GM18861 (cell line): ENCODE data around the gene SPACA5.
"Not testable (repeated sequence)": the region's sequence is repeated elsewhere in the genome, so short reads cannot be mapped to it uniquely, and the experiment has no call there.

Experiments used
- ATAC-seq: cut with Tn5 transposase; IDR thresholded peaks from one replicate; pipeline ENCODE4 v1.9.1; 2021; ENCODE audit not compliant: unreplicated experiment

Gene SPACA5

GRCh38 chrX:48021026-48021900, 14.5 kb downstream of the SPACA5 start:
- ATAC-seq, result no peak

GRCh38 chrX:48022100-48022499, 15.3 kb downstream of the SPACA5 start:
- no peak for ATAC-seq

DNA sequence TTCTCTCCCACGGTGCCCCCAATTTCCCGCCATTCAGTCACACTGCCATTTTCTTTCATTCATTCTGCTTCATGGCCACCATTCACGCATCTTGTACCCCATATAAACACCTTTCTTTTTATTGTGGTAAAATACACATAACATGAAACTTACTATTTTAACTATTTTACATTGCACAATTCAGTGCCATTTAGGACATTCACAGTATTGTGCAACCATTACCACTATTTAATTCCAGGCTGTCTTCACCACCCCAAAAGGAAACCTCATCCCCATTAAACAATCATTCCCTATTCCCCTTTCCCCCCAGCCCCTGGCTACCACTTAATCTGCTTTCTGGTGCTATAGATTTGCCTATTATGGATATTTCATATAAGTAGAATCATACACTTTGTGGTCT, 15.9 kb downstream of the SPACA5 start:
- ATAC-seq, result no peak

DNA sequence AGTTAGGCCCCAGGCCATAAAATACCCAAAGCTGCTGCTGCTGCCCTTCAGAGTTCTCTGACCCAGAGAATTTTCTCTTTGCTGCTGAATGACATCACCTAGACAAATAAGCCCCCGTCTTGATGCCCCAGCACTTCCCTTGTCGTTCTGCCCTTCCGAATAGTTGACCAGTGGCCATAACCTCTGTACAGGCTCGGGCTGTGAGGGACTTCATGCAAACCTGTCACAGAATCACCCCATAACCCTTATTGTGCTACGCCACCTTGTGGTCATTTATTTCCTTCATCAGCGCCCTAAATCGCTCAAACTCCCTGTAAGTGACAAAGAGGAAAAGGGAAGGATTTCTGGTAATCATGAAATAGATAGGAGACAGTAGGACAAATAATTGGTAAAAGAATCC, 18.8 kb downstream of the SPACA5 start:
- ATAC-seq, result no peak

DNA sequence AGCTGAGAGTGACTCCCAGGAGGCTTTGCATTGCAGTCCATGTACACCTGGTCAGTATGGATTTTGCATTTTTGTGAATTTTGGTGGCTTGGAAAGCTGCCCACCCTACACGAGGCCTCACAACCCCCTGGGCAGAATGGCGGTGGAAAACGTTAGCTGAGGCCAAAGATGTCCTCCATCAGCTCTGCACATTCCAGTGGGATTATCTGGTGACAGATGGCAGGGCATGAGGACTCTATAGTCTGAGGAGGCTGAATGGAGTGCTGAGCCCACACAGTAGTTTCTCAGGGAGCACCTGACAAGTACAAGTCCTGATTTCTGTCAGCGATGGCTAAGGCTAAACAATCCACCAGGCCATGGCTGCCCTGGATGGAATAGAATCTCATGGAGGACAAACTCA, 20.8 kb downstream of the SPACA5 start:
- not testable (repeated sequence) for ATAC-seq

DNA sequence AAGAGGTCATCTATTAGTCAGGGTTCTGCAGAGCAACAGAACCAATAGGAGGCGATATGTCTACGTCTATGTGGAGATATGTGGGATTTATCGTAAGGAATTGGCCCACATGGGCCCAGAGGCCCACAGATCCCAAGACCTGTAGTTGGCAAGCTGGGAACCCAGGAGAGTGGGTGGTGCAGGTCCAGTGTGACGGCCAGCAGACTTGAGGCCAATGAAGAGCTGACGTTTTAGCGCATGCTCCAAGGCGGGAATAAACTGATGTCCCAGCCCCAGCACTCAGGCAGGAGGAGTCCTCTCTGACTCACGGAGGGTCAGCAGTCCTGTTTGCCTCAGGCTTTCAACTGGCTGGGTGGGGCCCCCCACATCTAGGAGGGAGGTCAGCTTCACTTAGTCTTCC, 21.3 kb downstream of the SPACA5 start:
- ATAC-seq, result no peak

DNA sequence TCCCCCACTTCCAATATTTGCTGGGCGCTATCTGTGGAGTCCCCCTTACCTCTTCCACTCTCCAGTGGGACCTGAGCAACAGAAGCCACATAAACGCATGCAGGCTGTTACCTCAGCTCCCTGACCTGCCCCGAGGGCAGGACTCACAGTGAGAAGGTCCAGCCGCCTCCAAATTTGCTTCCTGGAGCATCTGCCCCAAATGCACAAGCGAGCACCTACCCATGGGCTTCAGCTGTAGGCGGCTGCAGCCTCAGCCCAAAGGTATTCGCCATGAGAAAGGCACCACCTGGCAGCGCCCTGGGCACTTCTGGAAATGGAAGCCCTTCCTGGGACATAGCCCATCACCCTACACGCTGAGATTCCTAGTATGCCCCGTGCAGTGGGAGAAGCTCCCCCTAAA, 23.4 kb downstream of the SPACA5 start:
- no peak for ATAC-seq

DNA sequence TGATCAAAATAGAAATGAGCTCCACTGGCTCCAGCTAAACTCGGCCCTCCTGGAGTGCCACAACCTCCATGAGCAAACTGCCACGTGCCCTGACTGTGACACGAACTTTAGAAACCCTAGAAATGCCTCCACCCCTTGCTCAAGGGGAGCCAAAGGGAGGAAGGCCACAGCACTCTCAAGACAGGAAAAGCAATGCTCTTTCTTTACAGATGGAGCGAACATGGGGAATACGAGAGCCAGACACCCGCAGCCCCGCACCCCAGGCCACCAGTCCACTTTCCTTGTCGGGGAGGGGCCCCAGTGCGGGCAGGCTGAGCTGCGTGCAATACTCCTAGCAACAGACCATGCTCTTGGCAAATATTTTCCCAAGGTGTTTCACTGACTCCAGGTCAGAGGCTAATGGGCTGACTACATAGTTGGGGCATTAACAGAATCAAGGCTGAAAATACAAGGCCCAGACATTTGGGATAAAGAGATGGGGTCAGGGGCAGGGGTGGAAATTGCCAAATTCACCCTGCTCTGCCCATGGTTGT, 23.9 kb downstream of the SPACA5 start:
- not testable (repeated sequence) for ATAC-seq

- ATAC-seq, result no peak
These were observed 29.1 kb downstream of the SPACA5 start for GRCh38 chrX:48035891-48036290.

GRCh38 chrX:48043056-48043455, 36.3 kb downstream of the SPACA5 start:
- no peak for ATAC-seq

DNA sequence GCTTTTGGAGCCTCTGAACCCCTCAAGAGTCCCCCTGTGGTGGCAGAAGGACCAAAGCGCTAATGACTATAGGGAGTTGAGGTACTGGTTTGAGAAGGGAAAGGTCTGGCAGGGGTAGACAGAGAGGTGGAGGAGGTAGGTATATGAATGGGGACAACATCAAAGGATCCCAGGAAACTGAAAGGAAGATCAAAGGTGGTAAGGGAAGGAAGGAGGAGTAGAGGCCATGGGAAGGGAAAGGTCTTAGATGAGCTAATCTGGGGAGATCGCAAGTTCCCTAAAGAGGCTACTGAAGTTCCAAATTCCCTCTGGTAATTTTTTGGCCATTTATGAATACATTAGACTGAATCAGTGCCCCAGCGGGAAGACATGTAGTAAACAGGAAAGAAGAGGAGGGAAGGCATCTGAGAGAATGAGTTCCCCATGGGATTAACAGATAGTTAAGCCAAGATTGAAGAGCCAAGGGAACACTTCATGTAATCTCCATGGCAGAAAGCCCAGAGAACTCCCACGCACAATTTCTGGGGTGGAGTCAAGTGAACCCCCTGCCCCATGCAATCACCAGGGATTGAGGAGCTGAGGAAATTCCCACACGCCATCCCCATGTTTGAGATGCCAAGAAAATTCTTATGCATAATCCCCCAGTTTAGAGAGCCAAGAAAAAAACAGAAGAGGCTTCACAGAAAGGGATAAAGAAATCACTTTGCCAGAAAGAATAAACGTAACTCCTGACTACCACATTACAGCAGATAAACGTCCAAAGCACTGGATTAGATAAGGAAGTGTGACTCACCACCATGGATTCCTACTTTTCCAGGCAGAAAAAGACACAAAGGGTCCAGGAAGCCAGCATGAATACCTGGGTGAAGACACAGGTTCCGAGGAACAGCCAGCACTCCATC, 38.9 kb downstream of the SPACA5 start:
- ATAC-seq, result no peak

- ATAC-seq, result no peak
These were observed 40.1 kb downstream of the SPACA5 start for GRCh38 chrX:48046846-48047245.

DNA sequence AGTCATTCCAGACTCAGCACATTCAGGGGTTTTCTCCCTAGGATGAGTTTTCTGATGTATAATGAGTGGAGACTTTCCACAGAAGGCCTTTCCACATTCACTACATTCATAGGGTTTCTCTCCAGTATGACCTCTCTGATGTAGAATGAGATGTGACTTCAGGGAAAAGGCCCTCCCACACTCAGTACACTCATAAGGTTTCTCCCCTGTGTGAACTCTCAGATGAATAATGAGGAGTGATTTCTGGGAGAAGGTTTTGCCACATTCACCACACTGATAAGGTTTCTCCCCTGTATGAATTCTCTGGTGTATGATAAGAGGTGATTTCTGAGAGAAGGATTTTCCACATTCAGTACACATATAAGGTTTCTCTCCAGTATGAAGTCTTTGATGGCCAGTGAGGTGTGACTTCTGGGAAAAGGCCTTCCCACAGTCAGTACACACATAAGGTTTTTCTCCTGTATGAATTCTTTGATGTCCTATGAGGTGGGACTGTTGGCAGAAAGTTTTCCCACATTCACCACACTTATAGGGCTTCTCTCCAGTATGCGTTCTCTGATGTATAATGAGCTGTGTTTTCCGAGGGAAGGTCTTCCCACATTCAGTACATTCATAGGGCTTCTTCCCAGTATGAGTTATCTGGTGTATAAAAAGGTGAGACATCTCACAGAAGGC, 52.0 kb downstream of the SPACA5 start:
- no peak for ATAC-seq

DNA sequence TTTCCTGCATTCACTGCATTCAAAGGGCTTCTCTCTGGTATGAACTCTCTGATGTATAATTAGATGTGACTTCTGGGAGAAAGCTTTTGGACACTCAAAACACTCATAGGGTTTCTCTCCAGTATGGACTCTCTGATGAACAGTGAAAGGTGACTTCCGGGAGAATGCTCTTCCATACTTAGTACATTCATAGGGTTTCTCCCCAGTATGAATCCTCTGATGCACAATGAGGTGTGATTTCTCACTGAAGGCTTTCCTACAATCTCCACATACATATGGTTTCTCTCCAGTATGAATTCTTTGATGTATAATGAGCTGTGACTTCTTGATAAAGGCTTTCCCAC, 52.5 kb downstream of the SPACA5 start:
- ATAC-seq, result no peak
